Raji (cell line): ENCODE results near the gene USP13.

Experiments
- POLR2A ChIP-seq: IDR thresholded peaks from 2 replicates; pipeline ENCODE4 v1.6.1; 2011; ENCODE audit warnings: low read depth, low read length, control low read depth; ENCODE audit not compliant: insufficient read depth

The USP13 gene

GRCh38 chr3:179710079-179710478 is 57.2 kb downstream of the USP13 start:
- TF ChIP-seq POLR2A: no peak

DNA sequence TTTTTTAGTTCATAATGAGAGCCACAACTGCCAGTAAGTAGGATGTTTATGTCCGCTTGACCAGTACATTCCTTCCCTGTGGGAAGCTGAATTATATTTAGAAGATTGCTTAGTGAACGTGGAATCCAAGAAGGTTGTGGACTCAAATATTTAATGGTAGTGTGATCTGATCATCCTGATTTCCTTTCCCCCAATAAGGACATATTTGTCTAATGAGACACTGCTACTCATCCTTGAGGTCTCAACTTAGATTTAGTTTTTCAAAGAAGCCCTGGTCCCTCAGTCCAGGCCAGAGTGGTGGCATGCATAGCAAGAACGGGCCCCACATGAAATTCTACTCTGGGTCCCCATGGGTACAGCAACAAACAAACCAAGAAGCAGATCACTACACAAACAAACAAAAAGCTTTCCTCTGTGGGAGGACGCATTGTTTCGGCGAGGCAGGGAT is 60.8 kb downstream of the USP13 start:
- no peak for TF ChIP-seq POLR2A

GRCh38 chr3:179715582-179715981 is 62.7 kb downstream of the USP13 start:
- TF ChIP-seq POLR2A: no peak

- TF ChIP-seq POLR2A: no peak
These were observed 63.4 kb downstream of the USP13 start for GRCh38 chr3:179716226-179716625.

GRCh38 chr3:179716811-179717210 is 64.0 kb downstream of the USP13 start:
- no peak for TF ChIP-seq POLR2A

GRCh38 chr3:179717219-179717618 is 64.4 kb downstream of the USP13 start:
- no peak for TF ChIP-seq POLR2A

- TF ChIP-seq POLR2A: no peak
These were observed 66.4 kb downstream of the USP13 start for GRCh38 chr3:179719048-179719734.

DNA sequence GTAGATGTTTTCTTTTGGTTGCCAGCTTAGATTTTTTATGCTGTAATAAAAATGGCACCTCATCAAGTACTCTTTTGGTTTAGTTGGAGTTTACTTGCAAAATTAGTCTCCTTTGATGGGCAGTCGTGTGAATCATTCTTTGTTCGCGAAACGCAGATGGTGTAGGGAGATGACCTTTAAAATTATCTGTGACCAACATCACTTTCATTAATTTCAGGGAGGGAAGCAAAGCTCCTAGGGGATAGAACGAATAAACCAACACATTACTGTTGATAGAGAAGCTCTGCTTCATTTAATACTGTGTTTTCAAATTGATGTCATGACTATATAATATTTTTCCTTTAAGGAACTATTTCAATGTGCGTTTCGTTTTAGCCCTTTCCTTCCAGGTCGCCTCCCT is 67.4 kb downstream of the USP13 start:
- no peak for TF ChIP-seq POLR2A

DNA sequence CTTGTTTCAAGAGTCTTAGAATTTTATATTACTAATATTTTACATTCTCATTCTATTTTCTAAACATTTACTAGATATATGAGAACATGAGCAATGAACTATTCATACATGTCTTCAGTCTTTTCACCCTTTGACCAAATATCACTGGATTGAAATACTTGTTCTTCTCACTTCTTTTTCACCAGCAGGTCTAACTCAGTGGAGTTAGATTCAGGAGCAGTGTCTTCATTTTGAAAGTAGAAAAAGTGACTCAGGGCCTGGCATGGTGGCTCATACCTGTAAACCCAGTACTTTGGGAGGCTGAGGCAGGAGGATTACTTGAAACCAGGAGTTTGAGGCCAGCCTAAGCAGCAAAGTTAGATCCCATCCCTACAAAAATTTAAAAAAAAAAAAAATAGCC is 70.8 kb downstream of the USP13 start:
- TF ChIP-seq POLR2A: no peak

DNA sequence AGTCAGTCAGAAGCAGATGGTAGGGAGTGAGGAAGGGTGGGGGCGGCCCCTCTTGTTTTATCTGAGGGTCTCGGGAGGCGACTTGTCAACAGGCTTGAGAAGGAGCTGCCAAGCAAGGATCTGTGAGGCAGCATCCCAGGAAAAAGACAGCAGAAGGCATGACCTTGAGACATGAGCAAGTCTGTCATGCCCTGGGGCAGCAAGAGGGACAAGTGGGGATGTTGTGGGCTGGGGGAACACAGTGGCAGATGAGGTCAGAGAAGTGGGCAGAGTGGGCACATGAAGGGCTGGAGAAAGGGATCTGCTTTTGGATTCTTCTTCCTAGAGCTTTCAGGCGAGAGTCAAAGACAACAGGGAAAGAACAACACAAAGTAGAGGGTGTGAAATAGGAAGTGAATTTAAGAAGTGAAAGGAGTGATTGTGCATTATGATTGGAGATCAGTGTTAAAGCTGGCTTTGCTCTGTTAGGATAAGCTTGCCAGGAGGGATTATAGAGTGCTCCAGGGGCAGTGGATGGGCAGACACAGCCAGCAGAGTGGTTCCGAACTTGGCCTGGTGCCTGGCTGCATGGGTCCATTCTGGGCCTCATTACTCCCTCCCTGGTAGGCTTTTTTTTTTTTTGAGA is 73.3 kb downstream of the USP13 start:
- no peak for TF ChIP-seq POLR2A

- no peak for TF ChIP-seq POLR2A
These were observed 76.2 kb downstream of the USP13 start for GRCh38 chr3:179729086-179729485.

- no peak for TF ChIP-seq POLR2A
These were observed 77.1 kb downstream of the USP13 start for GRCh38 chr3:179729981-179730380.

GRCh38 chr3:179730506-179730905 is 77.7 kb downstream of the USP13 start:
- TF ChIP-seq POLR2A: no peak

- TF ChIP-seq POLR2A: no peak
These were observed 78.7 kb downstream of the USP13 start for GRCh38 chr3:179731544-179731943.

DNA sequence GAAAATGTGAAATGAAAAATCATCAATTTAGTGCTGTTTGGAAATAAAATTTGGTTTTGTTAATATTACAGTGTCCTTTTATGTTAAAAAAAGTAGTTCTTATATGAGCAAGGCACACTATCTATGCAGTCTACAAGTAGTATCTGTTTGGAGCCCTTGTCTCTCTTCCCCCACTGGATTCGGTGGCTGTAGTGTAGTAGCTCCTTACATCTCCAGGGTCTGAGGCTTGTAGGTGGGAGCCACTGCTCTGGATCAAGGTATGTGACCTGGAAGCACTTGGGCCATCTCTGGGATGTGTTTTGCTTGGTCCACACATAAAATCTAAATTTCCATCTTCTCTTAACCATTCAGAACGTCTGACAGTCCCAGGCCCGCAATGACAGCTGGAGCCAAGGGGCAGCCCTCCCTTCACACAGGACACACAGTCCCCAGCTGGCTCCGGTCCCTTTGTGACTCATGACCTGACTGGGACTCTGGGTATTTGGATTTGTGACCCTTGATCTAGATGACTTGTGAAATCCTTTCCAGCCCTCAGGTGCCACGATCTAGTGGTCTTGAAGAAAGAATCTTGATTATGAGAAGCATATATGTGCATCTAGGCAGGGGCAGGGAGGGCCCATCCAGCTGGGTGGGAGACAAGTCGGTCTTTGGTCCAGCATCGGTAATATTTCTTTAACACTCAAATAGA is 80.0 kb downstream of the USP13 start:
- TF ChIP-seq POLR2A: no peak

- TF ChIP-seq POLR2A: no peak
These were observed 81.0 kb downstream of the USP13 start for GRCh38 chr3:179733797-179734196.
